ENCODE results near the gene KLK10. TPM values are rescaled to one million over a fixed set of nuclear protein-coding genes. Genes with fewer than 3 reads are reported as not detected.

Gene KLK10, protein sequence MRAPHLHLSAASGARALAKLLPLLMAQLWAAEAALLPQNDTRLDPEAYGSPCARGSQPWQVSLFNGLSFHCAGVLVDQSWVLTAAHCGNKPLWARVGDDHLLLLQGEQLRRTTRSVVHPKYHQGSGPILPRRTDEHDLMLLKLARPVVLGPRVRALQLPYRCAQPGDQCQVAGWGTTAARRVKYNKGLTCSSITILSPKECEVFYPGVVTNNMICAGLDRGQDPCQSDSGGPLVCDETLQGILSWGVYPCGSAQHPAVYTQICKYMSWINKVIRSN
- not detected for polyA plus RNA-seq (2013, experiment 1 of 2; ENCODE audit: insufficient read length)
- polyA plus RNA-seq (2013, experiment 2 of 2; ENCODE audit: insufficient read length): not detected

- no peak for DNase-seq
Measured at GRCh38 chr19:51019544-51019925, at the start of gene KLK10. KLK10 (minus strand) TSS chr19:51019709; CDS start chr19:51019130, 579 bp downstream.

- DNase-seq: no peak
Measured at GRCh38 chr19:51066393-51067186, 47.1 kb upstream of the KLK10 start.

GRCh38 chr19:51065221-51065960, 45.9 kb upstream of the KLK10 start:
- DNase-seq: no peak

GRCh38 chr19:51064534-51065220, 45.2 kb upstream of the KLK10 start, which contains the start of gene KLK13:
KLK13 (minus strand) TSS chr19:51065092; CDS start chr19:51065067, 25 bp downstream.
- no peak for DNase-seq

GRCh38 chr19:51063664-51064063, 44.2 kb upstream of the KLK10 start:
- no peak for DNase-seq

DNA sequence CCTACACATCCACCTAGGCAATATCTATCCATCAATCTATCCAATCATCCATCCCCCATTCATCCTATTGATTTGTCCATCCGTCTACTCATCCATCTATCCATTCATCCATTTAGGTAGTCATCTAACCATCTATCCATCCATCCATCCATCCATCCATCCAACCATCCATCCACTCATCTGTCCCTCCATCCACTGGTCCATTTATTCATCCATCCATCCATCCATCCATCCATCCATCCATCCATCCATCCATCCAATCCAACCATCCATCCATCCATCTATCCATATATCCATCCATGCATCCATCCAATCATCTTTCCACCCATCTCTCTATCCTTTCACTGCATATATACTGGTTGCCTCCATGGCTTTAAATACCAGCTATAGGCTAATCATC, 41.5 kb upstream of the KLK10 start:
- DNase-seq: no peak

DNA sequence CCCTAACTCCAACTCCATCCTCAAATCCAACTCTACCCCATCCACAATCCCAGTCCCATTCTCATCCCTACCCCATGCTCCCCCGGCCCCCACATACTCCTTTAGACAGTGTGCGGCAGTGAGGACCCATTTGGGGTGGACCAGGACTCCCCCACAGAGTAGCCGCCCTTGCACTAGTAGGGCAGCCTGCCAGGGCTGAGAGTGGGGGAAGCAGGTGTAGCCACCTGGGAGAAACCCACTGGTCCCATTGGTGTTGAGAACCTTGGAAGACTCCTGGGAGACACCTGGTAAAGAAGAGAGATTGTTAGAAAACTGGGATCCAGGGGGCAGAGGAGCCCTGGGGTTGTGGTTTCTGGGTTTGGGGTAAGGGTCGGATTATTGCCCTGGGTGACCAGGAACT, 40.8 kb upstream of the KLK10 start:
- DNase-seq: no peak

DNA sequence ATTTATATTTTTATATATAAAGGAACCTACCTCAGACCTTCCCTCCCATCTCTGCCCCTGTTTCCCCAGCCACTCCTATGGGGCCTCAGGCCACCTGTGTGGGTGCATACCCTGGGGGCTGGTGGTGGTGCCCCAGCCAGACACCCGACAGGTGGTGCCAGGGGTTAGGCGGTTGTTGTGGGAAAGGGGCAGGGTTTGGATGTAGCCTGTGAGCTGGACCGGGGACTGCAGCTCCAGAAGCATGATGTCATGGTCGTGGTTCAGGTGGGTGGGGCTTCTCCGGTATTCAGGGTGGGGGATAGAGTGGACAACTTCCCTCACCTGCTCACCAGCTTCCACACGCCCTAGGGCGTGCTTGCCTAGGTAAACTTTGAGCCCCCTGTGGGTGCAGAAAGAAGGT, 40.2 kb upstream of the KLK10 start:
- no peak for DNase-seq

GRCh38 chr19:51055866-51056265, 36.4 kb upstream of the KLK10 start:
- no peak for DNase-seq

GRCh38 chr19:51047031-51047335, 27.5 kb upstream of the KLK10 start:
- no peak for DNase-seq

GRCh38 chr19:51044327-51044726, 24.8 kb upstream of the KLK10 start:
- no peak for DNase-seq

DNA sequence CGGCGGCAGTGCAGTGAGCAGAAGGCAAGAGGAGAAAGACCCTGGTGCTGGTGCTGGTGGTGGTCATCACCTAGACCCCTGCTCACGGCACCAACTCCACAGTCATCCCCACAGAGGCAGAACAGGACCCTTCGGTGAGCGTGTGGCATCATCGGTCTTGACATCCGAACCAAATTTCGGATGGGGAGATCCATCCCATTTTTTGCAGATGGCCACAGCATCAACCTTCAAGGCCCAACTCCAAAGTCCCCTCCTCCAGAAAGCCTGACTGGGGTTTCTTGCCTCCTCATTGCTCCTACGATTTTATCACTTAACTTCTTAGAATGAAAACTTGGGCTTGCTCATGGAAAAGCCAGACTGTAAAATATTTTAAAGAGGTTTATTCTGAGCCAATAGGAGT, 24.0 kb upstream of the KLK10 start:
- no peak for DNase-seq

DNA sequence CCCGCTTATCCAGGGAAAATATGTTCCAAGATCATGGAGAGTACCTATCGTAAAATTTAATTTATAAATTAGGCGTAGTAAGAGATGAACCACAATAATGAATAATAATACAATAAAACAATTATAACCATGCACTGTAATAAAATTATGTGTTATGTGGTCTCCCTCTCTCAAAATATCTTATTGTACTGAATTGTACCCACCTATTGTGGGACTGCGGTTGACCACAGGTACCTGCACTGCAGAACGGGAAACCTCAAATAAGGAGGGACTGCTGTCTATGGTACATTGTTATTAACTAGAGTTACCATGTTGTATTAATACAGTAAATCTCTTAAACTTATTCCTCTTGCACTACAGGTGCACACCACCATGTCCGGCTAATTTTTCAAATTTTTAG, 20.6 kb upstream of the KLK10 start:
- no peak for DNase-seq

DNA sequence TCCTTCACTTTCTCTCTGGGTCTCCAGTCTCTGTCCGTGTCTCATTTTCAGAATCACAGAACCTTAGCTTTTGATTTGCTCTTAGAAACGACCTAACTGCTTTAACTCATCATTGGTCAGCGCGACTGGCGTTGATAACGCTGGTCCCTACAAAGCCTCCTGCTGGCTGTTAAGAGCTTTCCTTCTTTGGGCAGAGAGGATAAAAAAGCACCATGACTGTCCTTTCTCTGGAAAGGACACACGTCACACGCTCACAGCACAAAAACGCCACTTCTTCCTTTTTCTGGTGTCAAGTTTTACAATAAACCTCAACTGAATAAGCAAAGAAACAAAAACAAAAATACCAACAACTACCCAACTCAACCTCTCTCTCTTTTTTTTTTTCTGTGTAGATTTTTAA, 17.0 kb upstream of the KLK10 start:
- no peak for DNase-seq

GRCh38 chr19:51034704-51035103, 15.2 kb upstream of the KLK10 start, which contains the start of gene KLK12:
KLK12 (minus strand) TSS chr19:51035002; CDS start chr19:51034621, 381 bp downstream.
- no peak for DNase-seq

DNA sequence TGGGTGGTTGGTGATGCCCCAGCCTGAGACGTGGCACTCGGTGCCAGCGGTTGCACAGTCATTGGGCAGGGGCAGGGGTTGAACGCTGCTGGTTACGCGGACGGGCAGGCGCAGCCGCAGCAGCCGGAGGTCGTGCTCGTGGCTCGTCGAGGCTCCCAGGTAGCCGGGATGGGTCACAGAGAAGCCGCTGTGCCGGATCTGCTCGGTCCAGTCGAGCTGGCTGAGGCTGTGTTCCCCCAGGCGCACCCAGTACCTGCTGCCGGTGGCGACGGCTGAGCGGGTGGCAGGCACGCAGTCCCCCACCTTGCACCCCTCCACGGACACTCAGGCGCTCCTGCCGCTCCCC, 12.3 kb upstream of the KLK10 start:
- DNase-seq: no peak

GRCh38 chr19:51031220-51031879, 11.8 kb upstream of the KLK10 start:
- no peak for DNase-seq

DNA sequence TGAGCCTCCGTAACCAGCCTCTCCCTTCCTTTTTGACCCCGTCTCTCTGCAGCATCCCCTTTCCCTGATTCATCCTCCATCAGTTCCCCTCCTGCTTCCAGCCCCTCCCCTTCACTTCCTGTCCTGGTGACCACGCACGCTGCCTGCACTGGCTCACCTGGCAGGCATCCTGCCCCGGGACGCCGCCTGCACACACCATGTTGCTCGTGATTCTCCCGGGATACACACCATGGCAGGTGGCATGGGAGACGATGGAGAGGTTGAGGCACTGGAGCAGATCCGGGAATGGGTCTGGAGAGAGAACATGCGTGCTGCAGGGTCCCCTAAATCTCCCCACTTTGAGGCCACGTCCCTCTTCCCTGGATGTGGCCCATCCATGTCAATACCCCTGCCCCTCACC, 11.1 kb upstream of the KLK10 start:
- no peak for DNase-seq

DNA sequence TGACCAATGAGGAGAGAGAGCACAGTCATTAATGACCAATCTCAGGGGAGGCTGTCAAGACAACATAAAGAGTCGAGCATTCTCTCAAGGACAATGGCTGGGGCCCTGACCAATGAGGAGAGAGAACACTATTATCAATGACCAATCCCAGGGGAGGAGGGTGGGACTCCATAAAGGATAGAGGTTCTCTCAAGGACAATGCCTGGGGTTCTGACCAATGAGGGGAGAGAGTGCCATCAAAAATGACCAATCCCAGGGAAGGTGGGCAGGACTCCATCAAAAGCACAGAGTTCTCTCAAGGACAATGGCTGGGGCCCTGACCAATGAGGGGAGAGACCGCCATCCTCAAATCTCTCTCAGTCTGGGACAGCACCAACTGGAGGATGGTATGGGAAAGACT, 10.2 kb upstream of the KLK10 start:
- DNase-seq: no peak

DNA sequence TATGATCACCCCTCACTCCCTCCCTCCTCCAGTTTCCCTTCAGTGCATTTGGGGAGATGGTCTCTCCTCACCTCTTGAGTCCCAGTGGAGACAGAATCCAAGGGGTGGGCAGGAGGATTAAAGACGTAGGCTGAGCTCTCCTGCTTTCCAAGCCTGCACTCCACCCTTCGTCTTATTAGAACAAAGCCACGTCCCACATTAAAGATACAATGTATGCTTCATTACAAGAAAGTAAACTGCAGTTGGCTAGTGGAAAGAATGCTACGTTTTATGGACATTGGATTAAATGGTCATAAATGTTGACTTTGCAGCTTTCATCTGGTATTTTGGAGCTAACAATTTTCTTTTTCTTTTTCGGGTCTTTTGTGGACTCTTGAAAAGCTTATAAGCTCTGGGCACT, 8.4 kb upstream of the KLK10 start:
- no peak for DNase-seq

- DNase-seq: no peak
Measured at GRCh38 chr19:51027126-51027806, 7.8 kb upstream of the KLK10 start.

- DNase-seq: no peak
Measured at GRCh38 chr19:51026554-51026831, 7.0 kb upstream of the KLK10 start, which contains the start of gene KLK11. KLK11 (minus strand) TSS chr19:51026616; CDS start chr19:51025631, 985 bp downstream.

Data from fibroblast of skin of abdomen (primary cell).